Epithelial cell of prostate (primary cell): ENCODE measurements around the gene LTB4R.

ENCODE experiments used
- DNase-seq: peaks from one replicate; pipeline ENCODE4 v3.0.0-alpha.2; 2011; ENCODE audit warnings: low read depth, low spot score
- H3K27ac ChIP-seq: fragments of 450-650 bp; 2 replicates; pipeline ENCODE4 v1.5.1; 2017; ENCODE audit warnings: mild to moderate bottlenecking

The LTB4R gene

DNA sequence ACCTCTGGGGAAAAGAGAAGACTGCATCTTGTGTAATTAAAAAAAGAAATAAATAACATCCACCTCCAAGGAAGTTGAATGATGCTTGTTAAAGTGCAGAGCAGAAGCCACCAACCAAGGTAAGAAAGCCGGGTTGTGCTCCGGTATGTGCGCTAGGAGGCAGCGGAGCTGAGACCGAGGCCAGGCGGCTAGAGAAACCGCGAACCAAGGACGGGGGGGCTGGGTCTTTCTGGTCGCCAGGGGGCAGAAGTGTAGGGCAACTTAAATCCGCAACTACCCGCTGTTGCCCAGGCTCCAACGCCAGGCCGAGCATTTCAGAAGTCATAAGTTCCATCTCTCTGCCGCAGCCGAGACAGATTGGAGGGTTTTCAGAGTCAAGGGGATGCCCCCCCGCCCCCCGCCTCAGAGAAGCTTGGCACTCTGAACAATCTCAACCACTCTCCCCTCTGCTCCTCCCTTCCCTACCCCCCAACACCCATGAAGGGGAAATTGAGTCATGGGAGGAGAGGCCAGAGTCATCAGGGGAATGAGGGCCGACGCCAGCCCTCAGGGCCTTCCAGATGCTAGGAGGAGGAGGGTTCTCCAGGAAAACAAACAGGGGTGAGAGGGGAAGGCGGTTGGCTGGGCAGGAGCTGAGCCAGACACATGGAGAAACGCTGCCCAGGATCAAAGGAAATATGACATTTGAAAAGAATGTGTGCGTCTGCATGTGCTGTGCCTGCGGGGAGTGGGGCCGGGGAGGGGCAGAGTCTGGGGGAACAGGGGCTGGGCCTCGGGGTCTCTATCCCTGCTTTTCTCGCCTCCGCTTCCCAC, 54.5 kb downstream of the LTB4R start:
- H3K27ac ChIP-seq: peak overlapping the region; percentile 96
- DNase-seq: peak; percentile 71

- peak overlapping the region; percentile 96 for H3K27ac ChIP-seq
- no peak for DNase-seq
Observed at GRCh38 chr14:24366413-24366720, 55.1 kb downstream of the LTB4R start.

DNA sequence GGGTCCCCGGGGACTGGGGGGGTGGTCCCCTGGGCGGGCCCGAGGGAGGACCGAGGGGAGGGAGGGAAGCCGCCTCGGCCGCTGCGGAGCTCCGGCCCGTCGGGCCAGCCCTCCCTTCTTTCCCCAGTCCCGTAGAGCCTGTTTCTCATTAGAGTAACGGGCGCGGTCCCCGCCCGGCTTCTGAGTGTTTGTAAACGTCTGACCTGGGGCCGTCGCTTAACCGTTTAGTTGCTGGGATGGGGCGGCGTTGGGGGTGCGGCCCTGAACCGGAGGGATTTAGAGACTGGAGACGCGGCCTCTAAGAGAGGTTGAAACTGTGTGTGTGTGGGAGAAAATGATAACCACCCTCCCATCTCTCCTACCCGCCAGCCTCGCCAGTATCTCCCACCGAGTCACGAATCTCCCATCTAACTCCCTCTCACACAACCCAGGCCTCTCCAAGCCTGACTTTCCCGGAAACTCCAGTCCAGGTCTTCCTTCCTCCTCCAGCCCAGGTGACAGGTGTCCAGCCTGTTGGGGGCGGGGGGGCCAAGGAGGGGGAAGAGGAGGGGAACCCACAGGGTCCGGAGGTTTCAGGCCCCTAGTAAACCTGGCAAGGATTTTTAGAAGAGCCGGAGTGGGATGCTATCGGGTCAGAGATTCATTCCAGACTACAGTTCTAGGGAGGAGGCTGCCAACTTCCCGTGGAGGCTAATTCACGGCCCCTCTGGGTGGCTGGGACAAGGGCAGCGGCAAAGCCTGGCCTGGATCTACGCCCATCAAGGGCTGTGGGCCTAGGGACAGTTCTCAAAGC, 55.6 kb downstream of the LTB4R start:
- peak overlapping the region; percentile 96 for H3K27ac ChIP-seq
- peak; percentile 86 for DNase-seq
